SW480 (cell line): Measurements from ENCODE around the gene DGKQ.

ENCODE experiments used
- DNase-seq: peaks from one replicate; pipeline ENCODE4 v3.0.0-alpha.2; 2016; ENCODE audit warnings: low spot score

Gene DGKQ, protein sequence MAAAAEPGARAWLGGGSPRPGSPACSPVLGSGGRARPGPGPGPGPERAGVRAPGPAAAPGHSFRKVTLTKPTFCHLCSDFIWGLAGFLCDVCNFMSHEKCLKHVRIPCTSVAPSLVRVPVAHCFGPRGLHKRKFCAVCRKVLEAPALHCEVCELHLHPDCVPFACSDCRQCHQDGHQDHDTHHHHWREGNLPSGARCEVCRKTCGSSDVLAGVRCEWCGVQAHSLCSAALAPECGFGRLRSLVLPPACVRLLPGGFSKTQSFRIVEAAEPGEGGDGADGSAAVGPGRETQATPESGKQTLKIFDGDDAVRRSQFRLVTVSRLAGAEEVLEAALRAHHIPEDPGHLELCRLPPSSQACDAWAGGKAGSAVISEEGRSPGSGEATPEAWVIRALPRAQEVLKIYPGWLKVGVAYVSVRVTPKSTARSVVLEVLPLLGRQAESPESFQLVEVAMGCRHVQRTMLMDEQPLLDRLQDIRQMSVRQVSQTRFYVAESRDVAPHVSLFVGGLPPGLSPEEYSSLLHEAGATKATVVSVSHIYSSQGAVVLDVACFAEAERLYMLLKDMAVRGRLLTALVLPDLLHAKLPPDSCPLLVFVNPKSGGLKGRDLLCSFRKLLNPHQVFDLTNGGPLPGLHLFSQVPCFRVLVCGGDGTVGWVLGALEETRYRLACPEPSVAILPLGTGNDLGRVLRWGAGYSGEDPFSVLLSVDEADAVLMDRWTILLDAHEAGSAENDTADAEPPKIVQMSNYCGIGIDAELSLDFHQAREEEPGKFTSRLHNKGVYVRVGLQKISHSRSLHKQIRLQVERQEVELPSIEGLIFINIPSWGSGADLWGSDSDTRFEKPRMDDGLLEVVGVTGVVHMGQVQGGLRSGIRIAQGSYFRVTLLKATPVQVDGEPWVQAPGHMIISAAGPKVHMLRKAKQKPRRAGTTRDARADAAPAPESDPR

DNA sequence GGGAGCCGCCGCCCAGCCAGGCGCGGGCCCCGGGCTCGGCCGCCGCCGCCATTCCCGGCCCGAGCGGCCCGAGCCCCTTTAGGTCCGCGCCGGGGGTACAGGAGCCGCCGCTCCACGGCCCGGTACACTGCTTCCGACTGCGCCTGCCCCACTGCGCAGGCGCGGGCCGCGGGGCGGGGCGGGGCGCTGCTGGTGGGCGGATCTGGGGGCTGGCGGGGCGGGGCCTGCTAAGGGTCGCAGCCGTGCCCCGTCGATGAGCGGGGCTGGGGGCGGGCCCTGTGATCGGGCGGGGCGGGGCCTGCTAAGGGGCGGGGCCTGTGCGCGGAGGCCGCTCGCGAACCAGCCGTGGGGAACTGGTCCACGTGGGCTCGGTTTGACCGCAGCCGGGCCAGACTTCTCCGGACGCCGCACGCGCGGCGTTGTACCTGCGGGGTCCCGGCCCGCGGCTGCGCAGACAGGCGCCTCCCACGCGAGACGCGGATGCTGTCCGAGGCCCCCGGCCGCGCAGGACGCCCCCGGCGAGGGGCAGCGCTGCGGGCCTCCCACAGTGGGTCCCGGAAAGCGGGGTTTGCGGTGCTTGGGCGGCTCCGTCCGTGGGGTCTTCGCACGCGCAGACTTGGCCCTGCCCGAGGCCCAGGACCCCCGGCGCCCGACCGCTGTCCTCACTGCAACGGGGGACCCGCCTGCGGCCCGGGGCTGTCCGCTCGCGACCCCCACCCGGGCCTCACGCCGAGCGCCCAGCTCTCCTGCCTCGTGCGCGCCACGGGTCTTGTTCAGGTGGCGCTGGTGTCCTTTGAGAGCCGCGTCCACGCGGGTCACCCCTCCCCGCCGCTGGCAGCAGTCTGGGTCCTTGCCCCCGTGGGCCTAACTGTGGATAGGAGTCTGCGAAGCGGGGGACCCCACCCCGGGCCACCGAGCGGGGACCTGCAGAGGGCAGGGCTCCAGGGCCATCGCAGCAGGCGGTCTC, at the start of gene DGKQ:
Gene DGKQ, minus strand, starts transcription at position 139 of the 967 bp plus-strand sequence. Its CDS starts 87 bp downstream, at position 52.
- DNase-seq = peak; percentile 57

DNA sequence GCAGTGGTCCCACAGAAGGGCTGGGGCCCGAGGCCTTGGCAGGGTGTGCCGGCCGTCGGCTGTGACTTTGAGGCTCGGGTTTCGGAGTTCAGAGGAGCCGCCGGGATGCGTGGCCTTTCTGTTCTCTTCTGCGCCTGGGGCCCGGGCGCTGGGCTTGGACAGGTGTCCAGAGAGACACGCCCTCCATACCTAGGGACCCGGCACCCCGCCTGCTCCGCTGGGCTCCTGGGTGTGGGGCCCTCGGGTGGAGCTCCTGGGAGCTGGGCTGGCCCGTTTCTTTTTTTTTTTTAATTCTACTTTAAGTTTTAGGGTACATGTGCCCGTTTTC, 49.3 kb upstream of the DGKQ start:
- peak; percentile 94 for DNase-seq

DNA sequence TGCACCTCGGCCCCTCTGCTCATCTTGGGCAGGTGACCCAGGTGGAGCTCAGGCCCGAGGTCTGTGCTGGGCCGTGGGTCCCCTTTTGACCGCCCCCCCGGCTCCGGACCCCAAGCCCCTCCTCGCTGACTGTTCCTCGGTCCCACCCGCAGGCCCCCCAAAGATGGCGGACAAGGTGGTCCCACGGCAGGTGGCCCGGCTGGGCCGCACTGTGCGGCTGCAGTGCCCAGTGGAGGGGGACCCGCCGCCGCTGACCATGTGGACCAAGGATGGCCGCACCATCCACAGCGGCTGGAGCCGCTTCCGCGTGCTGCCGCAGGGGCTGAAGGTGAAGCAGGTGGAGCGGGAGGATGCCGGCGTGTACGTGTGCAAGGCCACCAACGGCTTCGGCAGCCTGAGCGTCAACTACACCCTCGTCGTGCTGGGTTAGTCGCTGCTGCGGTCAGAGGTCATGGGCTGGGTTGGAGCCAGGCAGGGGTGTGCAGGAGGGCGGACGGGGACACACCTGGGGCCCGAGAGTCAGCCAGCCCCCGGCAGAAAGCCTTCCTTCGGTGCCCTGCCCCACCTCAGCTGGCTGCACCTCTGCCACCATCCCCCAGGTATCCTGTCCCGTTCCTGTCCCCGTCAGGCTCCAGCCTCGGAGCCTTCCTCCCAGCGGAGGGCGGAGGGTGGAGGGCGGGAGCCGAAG, 48.8 kb upstream of the DGKQ start:
- no peak for DNase-seq

DNA sequence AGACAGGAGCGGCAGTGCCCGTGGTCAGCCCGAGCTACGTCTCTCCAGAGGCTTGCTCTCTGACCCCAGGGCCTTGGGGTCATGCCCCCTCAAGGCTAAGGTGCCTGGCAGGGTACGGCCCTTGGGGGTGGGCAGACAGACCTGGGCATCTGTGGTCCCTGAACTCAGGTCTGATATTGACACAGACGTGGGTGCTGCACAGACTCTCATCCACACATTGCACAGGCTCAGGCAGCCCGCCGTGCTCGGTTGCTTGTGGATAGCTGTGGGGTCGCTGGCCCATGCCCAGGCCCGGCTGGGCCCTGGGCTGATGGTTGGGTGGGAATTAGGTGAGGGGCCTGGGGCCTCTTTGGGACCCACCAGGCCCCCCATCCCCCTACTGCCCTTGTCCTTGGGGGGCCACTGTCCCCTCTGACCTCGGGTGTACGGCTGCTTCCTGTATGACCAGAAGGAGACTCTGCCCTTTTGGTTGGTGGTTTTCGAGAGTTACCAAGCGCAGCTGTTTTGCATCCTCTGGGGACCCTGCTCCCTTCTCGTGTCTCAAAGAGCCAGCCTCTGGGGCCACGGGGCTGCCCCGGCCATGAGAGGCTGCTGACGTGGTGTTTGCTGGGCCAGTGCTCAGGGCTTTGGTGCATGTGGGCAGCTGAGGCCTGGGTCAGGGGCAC, 48.1 kb upstream of the DGKQ start:
- DNase-seq = no peak

DNA sequence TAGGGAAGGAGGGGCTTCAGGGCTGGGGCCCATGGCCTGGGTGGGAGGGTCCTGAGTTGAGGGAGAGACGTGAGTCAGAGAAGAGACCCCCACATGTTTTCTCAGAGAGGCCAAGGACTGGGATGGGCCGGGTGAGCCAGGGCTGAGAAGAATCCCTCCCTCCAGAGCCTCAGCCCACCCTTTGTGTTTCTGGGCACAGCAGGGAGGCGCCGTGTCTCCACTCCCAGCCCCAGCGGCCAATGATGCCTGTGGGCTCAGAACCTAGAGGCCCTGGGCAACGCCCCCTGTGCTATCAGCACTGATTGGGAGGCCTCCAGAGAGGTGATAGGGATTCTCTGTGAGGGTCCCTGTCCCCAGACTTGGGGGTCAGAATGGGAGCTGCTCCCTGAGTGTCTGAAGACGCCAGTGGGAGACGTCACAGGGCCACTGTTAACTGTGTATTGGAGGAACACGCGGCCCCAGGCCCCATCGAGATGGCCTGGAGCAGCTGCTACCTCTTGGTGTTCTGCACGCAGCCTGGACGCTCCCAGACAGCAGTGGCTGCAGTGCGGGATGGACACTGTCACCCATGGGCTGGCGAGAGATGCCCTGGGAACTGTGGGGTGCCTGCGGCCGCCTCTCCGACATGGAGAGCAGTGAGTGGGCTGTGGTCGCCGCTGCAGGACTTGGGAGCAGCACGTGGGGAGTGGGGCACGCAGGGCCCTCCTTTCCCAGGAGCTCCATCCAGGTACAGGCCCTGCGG, 46.5 kb upstream of the DGKQ start:
- no peak for DNase-seq

DNA sequence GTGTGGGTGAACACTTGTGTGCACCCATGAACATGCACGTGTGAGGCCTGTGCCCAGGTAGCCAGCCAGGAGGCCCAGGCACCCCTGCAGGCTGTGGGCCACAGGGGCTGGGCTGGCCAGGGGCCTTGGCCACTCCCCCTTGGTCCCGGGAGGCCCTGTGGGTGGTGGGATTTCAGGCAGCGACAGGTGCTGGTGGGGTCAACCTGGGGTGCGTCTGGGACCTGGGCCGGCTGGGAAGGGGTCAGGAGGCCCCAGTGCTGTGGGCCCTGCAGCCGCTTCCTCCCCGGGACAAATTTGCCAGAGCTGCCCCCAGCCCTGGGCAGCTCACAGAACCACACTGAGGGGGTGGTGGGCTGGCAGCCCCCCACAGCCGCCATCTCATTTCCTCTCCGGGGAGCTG, 46.0 kb upstream of the DGKQ start:
- no peak for DNase-seq

DNA sequence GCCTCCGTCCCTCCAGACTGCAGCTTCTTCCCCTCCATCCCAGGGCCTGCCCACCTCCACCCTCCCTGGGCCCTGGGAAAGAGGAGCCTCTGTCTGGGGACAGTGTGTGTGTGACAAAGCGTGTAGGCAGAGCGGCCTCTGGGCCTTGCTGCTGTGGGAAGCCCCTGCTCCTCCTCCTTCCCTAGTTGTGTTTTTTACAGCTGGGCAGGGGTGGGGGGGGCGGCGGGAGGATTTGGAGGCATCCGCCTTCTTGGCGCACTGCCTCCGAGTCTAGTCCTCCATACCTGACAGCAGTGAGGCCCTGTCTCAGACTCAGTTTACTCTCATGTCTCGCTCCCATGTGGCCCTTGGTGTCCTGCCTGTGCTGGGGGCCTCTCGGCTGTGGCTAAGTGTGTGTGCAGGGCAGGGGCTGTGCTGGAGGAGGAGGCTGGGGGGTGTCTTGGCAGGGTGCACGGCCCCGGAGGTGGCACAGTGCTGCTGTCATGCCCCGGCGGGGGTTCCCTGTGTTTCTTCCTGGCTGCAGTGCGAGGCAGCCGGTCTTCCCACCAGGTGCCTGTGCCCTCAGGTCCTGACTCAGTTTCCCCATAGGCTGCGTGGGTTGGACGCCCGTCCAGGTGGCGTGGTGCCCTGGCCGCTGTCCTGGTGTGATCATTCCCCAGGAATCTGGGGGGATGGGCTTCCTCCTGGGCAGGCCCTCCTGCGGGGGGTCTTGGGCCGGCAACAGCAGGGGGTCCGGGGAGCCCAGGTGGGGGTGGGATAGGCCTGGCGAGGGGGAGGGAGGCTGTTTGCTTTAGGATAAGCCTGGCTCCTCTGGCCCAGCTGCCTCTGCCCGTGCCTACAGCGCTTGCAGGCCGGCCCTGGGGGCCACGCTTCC, 45.0 kb upstream of the DGKQ start:
- DNase-seq = no peak

DNA sequence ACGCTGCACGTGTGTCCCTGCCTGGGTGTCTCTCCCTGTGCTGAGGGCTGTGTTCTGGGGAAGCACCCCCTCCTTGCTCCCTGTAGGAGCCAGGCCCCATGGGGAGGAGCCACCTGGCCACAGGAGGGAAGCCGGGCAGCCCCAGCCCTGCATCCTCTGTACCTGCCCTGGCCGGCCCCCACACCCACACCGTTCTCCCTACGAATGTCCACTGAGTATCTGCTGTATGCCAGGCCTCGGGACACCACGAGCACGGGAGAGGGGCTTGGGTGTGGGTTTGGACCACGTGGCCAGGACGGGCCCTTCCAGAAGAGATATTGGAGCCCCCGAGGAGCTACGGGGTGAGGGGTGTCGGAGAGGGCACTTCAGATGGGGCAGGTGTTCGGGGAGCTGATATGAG, 44.3 kb upstream of the DGKQ start:
- no peak for DNase-seq

DNA sequence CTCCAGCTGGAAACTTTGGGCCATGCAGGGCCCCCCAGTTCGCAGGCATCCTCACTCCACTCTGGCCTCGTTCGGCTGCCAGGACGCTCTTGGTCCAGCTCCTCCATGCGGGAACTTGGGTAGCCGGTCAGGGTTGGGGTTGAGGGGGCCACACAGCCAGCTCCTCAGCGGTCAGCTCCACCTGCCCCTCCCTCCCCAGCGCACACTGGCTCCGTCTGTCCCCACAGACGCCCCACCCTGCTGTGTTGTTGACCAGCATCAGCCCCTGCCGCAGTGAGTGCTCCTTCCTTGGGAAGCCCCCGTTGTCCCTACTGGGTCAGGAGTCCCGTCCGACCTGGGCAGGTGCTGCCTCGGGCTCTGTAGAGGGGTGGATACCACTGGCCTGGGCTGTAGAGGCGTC, 43.8 kb upstream of the DGKQ start:
- DNase-seq = no peak

DNA sequence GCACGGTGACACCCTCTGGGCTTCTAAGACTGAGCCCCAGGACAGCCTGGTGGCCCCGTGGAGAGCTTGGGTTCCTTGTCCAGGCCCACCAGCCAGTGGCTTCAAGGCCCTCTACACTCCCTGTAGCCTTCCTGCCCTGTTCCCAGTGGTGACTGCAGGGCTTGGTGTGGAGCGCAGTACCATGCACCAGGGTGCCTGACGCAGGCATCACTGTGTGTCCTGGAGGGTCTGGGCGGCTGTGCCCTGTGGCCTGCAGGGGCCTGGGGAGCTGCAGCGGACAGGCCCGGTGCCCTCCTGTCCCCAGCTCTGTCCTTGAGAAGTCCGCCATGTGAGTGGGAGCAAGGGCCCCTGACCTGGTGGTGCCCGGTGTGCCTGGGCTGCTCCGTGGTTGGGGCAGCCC, 42.4 kb upstream of the DGKQ start:
- no peak for DNase-seq

DNA sequence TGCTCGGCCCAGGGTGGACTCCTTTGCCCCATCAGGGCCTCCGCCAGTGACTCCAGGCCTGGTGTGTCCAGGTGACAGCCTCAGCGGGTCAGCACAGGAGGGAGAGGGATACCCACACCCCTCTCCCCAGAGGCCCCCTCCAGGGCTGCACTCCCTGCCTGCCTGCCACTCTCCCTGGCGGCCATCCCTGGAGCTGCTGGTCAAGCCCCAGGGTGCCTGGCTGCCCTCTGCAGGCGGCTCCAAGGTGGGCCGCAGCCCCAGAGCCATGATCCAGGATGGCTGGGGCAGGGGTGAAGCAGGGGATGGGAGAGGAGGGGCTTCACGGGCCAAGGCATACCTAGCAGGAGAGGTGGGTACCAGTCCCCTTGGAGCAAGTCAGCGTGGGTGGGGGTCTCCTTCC, 41.8 kb upstream of the DGKQ start:
- DNase-seq = no peak

DNA sequence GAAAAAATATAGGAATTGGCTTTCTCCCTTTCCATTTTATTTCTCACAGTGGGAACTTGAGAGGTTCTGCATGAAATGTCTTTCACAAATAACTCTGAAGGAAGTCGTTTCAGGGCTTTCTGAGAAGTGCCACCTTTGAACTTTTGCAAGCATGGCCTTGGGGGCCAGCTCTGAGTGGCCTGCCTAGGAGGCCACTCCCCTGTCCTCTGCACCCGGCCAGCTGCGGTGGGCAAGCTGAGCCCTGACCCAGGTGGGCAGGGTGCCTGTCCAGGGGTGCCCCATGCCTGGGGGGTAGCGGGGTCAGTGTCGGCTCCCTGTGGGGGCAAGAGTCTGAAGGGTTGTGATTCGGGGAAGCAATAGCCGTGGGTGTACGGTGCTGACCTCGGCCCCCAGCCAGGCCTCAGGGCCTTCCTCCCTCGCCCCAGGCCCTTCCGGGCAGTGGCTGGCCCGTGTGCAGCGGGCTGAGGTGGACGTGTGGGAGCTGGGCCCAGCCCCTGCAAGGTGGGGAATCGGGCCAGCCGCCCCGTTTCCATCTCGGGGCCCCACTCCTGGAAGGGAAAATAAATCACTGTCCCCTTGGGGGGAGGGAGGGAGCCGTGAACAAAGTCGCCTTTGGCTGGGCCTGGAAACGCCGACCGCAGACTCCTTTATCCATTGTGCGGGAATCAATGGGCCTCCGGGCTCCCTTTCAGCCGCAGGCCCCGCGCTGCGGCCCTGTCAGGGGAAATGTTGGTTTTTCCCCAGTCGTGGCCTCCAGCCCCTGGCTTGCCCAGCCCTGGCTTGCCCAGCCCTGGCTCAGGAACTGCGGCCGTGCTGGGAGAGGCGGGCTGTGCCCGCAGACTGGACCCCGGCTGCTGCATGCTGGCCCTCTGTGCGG, 41.2 kb upstream of the DGKQ start:
- no peak for DNase-seq

DNA sequence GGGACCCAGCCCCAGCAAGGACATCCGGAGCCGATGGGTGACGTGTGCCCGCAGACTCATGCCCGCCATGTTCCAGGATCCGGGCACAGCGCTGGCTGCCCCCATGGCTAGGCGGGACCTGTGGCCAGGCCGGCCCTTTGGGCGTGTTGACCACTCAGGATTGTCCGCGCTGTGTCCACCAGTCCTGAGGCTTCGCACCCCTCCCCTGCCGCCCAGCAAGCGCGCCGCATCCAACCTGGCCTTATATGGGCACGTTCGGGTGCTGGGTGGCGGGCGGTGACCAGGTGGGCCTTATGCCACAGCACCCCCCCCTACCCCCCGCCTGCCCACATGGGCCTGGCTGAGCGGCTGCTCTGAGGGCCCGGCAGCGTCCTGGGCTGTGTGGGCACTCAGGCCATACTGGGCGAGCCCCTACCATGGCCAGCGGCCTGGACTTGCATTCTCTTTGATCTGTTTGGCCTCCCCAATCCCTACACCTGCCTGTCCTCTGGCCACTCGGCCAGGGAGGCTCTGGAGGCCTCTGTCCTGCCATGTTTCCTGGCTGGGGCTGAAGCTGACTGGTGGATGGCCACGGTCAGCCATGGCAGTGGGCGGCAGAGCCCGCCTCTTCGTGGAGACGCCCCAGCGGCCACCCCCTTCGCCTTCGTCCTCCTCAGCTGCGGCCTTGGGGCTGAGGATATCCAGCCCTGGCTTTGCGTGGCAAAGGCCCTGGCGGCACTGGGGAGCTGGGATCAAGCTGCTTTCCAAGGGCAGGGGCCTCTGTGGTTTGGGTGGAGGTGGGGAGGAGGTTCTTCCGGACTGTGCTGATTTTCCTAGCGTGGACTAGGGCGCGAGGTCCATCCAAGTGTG, 40.1 kb upstream of the DGKQ start:
- DNase-seq = no peak

DNA sequence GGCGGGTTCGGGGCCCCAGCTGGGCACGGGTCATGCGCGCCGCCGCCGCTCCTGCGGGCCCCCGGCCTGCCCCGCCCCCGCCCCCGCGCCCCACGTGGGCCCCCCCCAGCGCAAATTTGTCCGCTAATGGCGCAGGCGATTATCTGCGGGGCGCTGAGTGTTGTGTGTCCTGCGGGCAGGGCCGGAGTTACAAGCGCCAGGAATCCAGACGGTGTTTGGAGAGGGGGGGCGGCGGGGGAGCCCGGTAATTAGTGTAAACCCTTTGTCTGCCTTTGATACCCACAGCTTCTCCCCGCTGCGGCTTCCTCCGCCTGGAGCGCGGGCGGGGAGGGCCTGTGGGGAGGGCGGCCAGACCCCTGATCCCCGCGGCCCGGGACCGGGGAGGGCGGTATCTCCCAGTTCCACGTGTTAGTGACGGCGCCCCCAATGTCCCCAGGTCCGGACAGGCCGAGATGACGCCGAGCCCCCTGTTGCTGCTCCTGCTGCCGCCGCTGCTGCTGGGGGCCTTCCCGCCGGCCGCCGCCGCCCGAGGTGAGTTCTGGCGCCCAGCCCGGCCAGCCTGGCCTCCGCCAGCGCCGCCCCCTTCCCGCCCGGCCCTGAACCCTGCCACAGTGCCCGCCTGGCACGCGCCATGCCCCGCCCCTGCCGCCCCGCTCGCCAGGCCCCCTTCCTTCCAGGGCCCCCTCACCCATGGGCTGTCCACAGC, 38.8 kb upstream of the DGKQ start:
- peak; percentile 75 for DNase-seq

DNA sequence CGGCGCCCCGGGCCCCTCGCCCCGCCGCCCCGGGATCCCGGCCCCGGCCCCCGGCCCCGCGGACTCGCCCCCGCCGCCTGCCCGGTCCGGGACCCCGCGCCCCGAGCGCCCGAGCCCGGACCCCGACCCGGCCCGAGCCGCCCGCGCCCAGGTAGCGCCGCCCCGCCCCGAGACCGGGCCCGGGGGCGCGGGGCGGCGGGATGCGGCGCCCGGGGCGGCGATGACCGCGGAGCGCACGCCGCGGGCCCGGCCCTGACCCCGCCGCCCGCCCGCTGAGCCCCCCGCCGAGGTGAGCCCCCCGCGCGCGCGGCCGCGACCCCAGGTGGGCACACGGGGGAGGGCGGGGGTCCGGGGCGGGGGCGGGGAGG, 38.3 kb upstream of the DGKQ start:
- DNase-seq = no peak

DNA sequence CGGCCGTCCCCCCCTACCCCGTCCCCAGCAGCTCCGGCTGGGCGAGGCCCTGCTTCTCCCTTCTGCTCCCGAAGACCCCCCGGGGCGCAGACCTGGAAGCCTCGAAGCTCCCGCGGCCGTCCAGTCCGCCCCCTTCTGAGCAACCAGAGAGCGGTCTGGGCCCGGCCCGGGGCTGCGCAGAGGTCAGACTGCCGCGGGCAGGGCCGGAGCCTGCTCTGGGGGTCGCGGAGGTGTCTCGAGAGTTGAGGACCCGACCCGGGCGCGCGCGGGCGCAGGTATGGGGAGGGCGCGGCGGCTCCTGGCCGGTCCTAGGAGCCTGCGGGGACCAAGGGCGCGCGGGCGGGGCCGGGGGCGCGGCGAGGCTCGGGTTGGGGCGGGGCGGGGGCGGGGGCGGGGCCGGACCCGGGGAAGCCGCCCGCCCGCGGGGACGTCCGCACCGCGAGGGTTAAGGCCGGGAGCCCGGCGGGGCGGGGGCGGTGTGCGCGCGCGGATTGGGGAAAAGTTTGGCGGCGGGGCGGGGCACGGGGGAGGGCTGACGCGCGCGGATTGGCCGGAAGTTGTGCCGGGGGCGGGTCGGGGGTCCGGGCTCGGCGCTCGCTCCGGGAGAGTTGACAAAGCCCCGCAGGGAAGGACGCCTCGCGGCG, 37.8 kb upstream of the DGKQ start, which contains the start of gene FGFRL1:
Gene FGFRL1, plus strand, starts transcription at position 605 of the 644 bp plus-strand sequence. CDS start 860 bp downstream, outside the sequence.
- peak; percentile 83 for DNase-seq
